ENCODE results near the gene TTLL3.

Gene TTLL3

GRCh38 chr3:9780910-9781309, 29.2 kb upstream of the TTLL3 start:
- no peak for DNase-seq (ENCODE audit: low read depth, low spot score)

DNA sequence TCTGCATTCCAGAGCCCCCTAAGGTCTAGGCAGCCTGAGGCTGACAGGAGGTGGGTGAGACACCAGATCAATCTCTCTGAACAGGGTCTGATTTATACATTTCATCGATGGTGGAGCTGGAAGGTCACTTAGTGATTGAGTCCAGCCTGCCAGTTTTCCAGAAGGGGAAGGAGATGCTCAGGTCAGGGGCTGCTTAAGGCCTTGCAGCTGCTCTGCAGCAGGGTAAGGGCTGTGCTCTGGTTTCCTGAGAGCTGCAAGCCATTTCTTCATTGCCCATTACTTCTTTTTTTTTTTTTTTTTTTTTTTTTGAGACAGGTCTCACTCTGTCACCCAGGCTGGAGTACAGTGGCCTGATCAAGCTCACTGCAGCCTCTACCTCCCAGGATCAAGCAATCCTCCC, 28.5 kb upstream of the TTLL3 start:
- DNase-seq (ENCODE audit: low read depth, low spot score): no peak

- DNase-seq (ENCODE audit: low read depth, low spot score): no peak
These were observed 28.0 kb upstream of the TTLL3 start for GRCh38 chr3:9781978-9782603.

- DNase-seq (ENCODE audit: low read depth, low spot score): no peak
These were observed 27.3 kb upstream of the TTLL3 start for GRCh38 chr3:9782770-9783169.

- no peak for DNase-seq (ENCODE audit: low read depth, low spot score)
These were observed 26.1 kb upstream of the TTLL3 start for GRCh38 chr3:9783954-9784353.

DNA sequence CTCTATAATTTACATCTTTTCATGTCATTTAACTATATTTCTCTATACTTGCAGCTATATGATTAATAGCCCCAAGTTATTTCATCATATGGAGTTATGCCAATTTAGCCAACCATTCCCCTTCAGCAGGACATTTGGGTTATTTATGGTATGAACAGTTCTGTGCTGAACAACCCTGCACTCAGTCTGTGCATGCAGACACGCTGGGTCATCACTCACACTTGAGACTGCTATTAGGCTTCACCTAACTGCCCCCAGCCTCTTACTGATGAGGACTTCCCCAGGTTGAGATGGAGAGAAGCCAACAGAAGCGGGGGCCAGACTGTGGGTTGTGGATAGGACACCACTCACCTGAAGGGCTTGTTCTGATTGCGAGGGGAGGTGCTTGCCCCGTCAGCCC, 25.1 kb upstream of the TTLL3 start:
- no peak for DNase-seq (ENCODE audit: low read depth, low spot score)

DNA sequence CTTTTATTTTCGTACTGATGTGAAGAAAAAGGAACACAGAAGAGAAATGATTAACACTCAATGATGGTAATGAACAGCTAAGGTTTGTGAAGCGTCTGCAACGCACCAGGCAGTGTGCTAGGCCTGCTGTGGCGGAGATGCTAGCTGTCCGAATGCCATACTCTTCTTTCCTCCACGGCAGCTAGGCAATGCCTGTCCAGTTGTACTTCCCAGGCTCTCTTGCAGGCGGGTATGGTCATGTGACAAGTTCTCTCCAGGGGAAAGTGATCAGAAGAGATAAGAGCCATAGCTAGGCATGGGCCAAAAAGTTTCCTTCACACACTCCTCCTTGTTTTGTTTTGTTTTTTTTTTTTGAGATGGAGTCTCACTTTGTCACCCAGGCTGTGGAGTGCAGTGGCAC, 24.5 kb upstream of the TTLL3 start:
- no peak for DNase-seq (ENCODE audit: low read depth, low spot score)

GRCh38 chr3:9786209-9786739, 23.8 kb upstream of the TTLL3 start:
- DNase-seq (ENCODE audit: low read depth, low spot score): no peak

DNA sequence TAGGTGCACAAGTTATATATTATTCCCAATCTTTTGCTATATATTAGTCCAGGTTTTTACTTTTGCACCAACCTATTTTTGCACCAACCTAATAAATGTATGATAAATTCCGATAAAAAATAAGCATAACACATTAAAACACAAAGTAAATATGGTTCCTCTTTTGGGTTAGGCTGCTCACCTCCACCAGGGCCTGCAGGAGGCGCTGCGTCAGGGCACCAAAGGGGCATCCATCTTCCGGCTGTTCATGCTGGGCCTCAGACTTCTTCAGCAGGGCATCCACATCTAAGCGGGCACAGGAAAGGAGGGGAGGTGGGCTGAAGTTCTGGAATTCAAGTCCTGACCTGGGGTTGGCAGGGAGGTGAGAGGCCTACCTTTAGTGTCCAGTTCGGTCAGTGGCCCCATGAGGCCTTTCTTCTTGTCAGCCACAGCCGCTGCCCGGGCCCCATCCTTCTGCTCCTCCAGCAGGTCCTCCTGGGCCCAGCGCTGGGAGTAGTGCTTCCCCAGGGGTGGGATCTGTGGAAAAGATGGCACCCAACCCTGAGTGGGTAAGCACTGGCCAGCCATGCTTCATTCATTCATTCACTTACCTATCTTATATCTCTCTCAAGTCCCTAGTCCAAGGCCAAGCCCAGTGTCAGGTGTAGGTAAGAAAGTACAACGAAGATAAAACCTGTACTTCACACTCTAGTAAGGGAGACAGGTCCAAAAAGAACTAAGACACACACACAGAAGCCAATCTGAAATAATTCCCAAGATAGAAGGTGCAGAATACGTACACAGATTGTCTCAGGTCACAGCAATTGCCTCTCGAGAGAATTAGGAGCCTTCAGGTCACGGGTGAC, 23.0 kb upstream of the TTLL3 start:
- no peak for DNase-seq (ENCODE audit: low read depth, low spot score)

GRCh38 chr3:9787714-9788113, 22.3 kb upstream of the TTLL3 start:
- DNase-seq (ENCODE audit: low read depth, low spot score): no peak

GRCh38 chr3:9791127-9791526, 18.9 kb upstream of the TTLL3 start:
- DNase-seq (ENCODE audit: low read depth, low spot score): no peak

- no peak for DNase-seq (ENCODE audit: low read depth, low spot score)
These were observed 18.2 kb upstream of the TTLL3 start for GRCh38 chr3:9791790-9792404.

DNA sequence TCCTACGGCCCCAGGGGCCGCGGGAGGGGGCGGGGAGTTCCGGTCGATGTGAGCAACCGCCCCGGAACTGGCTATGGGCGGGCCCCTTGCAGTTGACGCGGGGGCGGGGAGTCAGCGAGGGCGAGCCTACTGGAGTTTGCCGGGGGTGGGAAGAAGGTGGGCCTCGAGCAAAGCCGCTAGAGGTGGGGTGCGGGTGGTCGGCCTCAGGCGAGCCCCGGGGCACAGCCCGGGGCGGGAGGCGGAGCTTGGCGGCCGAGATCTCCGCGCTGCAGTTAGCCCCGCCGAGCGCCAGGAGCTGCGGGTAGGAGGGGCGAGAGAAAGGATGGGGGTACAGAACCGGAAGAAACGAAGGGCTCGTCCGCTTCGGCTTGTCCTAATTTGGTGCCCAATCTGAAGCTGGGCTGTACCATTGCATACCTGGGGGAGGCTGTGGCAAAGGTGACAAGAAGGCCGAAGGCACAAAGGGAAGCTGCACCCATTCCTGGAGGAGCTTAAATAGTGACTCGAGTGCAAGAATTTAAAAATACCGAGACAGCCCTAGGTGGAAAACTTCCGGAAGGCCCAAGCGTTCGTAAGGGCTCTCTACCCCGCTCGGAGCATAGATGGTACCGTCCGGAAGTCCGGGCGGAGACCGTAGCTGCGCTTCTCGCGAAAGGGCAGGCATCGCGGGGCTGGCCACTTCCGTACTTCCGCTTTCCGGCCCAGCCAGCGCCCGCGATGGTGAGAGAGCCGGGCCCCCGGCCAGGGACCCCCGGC, 17.5 kb upstream of the TTLL3 start, which contains the start of the genes ARPC4 and TADA3:
TSS of gene ARPC4 (plus strand) at position 678 of the 756 bp plus-strand sequence. CDS start at position 718, 40 bp downstream.
TSS of gene TADA3 (minus strand) at position 69 of the 756 bp plus-strand sequence. CDS start 1,007 bp downstream, outside the sequence.
- DNase-seq (ENCODE audit: low read depth, low spot score): peak; percentile 81

DNA sequence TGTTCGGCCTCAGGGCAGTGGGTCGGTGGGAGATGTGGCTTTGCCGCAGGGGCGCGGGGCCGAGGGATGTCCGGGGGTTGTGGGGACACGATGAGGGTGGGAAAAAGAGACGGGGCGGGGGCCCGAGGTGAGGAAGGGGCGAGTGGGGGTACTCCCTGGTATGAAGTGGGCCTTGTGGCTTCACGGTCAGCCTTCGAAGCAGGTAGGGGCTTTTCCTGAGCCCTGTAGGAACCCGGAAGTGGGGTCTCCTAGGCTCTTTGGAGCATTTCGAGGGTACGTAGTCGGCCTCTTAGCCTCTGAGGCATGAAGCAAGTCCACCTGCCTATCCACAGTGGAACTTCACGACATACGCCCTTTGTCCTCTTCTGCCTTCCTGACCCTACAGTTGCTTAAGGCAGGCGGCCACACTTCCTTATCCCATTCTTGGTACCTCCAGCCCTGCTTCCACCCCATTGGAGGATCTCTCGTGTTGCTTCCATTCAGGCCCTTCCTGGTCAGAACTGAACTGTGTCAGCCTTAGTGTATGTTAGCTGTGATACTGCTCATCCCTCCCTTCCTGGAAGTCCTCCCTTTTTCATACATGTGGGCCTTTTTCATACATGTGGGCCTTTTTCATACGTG, 16.8 kb upstream of the TTLL3 start:
- no peak for DNase-seq (ENCODE audit: low read depth, low spot score)

DNA sequence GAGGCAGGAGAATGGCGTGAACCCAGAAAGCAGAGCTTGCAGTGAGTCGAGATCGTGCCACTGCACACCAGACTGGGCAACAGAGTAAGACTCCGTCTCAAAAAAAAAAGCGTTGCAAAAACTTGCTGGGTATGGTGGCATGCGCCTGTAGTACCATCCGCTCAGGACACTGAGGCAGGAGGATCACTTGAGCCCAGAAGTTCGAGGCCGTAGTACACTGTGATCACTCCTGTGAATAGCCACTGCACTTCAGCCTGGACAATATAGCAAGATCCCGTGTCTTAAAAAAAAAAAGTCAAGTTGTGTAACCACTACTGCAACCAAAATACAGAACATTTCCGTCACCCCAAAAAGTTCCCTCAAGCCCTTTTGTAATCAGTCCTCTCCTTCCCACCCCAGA, 15.7 kb upstream of the TTLL3 start:
- no peak for DNase-seq (ENCODE audit: low read depth, low spot score)

GRCh38 chr3:9795207-9795606, 14.9 kb upstream of the TTLL3 start:
- no peak for DNase-seq (ENCODE audit: low read depth, low spot score)

DNA sequence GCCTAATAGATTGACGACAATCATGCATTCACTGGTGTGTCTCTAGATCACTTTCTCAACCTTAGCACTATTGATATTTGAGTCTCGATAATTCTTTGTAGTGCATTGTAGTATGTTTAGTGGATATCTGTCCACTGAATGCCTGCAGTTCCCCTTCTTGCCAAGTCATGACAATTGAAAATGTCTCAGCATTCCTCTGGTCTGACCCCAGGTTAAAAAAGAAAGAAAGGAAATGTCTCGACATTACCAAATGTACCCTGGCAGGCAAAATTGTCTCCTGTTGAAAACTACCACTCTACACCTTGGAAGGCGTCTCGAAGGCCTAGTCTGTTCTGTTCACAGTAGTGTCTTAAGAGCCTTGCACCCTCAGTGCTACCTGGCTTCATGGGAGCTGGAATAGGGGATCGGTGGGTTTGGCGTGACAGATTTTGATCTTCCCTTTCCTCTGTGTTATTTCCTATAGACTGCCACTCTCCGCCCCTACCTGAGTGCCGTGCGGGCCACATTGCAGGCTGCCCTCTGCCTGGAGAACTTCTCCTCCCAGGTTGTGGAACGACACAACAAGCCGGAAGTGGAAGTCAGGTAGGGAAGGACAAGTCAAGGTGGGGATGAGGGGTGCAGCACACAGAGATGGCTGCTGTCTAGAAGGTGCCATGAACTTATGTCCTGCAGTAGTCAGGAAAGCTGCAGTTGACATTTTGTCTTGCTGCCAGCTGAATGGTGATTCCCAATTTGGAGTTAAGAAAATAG, 12.7 kb upstream of the TTLL3 start:
- DNase-seq (ENCODE audit: low read depth, low spot score): no peak

DNA sequence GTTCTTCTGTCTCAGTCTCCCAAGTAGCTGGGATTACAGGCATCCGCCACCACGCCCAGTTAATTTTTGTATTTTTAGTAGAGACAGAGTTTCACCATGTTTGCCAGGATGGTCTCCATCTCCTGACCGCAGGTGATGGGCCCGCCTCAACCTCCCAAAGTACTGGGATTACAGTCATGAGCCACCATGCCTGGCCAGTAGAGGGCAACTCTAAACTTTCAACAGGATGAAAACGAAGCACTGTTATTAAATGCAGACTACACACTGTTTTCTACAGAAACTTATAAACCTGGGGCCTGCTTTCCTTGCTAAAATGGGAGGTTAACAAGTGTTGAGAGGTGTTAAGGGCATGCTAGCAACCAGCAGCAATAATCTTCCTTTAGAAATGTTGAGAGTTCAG, 9.5 kb upstream of the TTLL3 start:
- DNase-seq (ENCODE audit: low read depth, low spot score): no peak

DNA sequence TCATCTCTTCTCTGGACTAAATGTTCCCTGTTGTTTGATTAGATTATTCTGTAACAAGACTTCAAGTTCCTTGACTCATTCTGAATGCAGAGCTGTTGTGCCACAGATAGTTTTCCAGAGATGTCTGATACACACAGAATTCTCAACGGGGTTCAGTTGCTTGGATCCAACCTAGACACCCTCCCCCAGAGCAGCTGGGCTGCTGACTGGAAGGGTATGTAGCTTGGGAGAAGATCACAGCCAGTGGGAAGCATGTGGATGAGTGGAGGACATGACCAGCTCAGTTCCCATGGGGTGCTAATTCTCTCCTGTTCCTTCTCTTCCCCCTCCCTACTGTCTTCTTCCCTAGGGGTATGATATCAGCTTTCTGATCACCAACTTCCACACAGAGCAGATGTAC, 6.6 kb upstream of the TTLL3 start:
- DNase-seq (ENCODE audit: low read depth, low spot score): no peak

DNA sequence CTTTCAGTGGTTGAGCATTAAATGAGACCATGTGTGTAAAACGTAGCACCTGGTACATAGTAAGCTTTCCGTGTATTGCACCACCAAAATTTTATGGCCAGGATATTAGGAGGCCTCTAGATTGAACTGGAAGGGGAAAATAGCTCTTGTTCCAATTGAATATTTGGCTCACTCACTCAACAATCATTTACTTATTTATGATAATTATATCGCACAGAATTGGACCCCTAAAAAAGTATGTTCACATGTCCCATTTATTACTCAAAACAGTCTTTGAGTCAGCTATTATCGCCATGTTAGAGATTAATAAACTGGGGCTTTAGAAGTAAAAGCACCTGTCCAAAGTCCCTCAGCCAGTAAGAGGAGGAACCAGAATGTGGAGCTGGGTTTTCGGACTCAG, 5.1 kb upstream of the TTLL3 start:
- no peak for DNase-seq (ENCODE audit: low read depth, low spot score)
